NCI-H146 treated with DMSO at 0.1 percent for 48 hours (cell line): ENCODE data around the gene HARBI1.

Experiments used
- DNase-seq: peaks from one replicate; lab custom pipeline; 2025; ENCODE audit not compliant: unreplicated experiment; lab: John Stamatoyannopoulos, UW

HARBI1 gene

GRCh38 chr11:46554213-46555147 is 62.5 kb downstream of the HARBI1 start:
- DNase-seq, result no peak

GRCh38 chr11:46553814-46554212 is 63.2 kb downstream of the HARBI1 start:
- DNase-seq, result no peak
